Measurements from ENCODE around the gene NEURL1.

DNA sequence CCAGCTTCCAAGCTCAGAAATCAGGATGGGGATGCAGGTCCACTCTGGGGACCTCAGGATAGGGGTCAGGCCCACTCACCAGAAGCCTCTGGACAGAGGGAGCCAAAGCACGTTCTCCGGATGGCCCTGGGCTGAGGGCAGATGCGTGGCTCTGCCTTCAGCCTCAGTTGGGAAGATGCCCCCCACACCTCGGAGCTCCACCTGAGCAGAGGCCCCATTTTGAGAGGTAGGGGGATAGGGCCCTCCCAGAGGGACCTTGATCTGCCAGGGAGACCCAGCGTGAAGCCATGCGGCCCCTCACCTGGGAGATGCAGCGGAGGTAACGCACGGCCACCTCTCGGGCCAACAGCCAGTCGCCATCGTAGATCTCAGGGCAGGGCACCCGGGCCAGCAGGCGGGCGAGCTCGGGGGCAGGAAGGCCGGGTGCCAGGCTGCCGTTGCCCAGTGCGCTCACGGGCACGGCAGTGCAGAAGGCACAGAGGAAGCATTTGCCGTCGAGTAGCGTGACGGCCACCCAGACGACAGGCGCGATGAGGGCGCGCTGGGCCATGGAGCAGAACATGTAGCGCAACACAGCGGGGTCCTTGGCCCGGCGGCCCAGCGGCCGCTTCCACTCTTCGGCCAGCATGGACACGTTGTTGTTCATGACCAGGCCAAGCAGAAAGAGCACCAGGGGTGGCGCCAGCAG is 35.5 kb upstream of the NEURL1 start:
- TF ChIP-seq POLR2A (IDR thresholded peaks at IDR 0.05; ENCODE audit: low read length) (no peak), GATA1 (IDR thresholded peaks at IDR 0.05; ENCODE audit: low read depth, low read length) (no peak)

Measured in erythroblast (primary cell).